ENCODE measurements around the gene RPL41.

GRCh38 chr12:56159482-56160192 lies 43.2 kb downstream of the RPL41 start:
- TF ChIP-seq EZH2phosphoT487 (IDR thresholded peaks at IDR 0.05; ENCODE audit: borderline replicate concordance, low read depth), result no peak
- TF ChIP-seq, protein P1, sequence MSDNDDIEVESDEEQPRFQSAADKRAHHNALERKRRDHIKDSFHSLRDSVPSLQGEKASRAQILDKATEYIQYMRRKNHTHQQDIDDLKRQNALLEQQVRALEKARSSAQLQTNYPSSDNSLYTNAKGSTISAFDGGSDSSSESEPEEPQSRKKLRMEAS (IDR thresholded peaks at IDR 0.05; ENCODE audit: low read depth), result no peak
- no peak for TF ChIP-seq TAF1 (IDR thresholded peaks at IDR 0.05; ENCODE audit: borderline replicate concordance, low read depth, low read length)
- no peak for TF ChIP-seq SMC3 (IDR thresholded peaks at IDR 0.05; ENCODE audit: low read depth, low read length)
- TF ChIP-seq RCOR1 (IDR thresholded peaks at IDR 0.05; ENCODE audit: low read length), result no peak
